Testis (tissue), 3 donors: ENCODE data around the gene NPAS1. TPM values are rescaled to one million over a fixed set of nuclear protein-coding genes. Genes with fewer than 3 reads are reported as not detected.
A peak's percentile ranks its signal among the peaks of the same experiment; 100 is the strongest.

Experiments
- DNase-seq: peaks from one replicate; pipeline ENCODE4 v3.0.0-alpha.2; 2019
- H3K27ac ChIP-seq, 2 donors: fragments of 200-600 bp; sonication (generic); one replicate each; pipeline ENCODE4 v1.5.1; 2019
- H3K27me3 ChIP-seq: fragments of 200-600 bp; sonication (generic); one replicate; pipeline ENCODE4 v1.5.1; 2019
- H3K36me3 ChIP-seq: fragments of 200-600 bp; sonication (generic); one replicate; pipeline ENCODE4 v1.5.1; 2017; ENCODE audit warnings: low read depth; ENCODE audit errors: missing control alignments
- H3K4me1 ChIP-seq: fragments of 200-600 bp; sonication (generic); one replicate; pipeline ENCODE4 v1.5.1; 2019
- H3K4me3 ChIP-seq, 2 donors: fragments of 200-600 bp; sonication (generic); one replicate each; pipeline ENCODE4 v1.5.1; 2017 to 2019
- H3K9me3 ChIP-seq: fragments of 200-600 bp; sonication (generic); one replicate; pipeline ENCODE4 v1.5.1; 2017
- CTCF ChIP-seq, 3 experiments: fragments of 450-650 bp in 2 of 3; fragments of 200-600 bp in 1 of 3; sonication (generic) in 1 of 3; IDR thresholded peaks; one replicate each; pipeline ENCODE4 v1.5.1; 2016 to 2019; ENCODE audit warnings: antibody characterized with exemption in 3 of 3, mild to moderate bottlenecking in 2 of 3, moderate library complexity in 1 of 3
- POLR2A ChIP-seq: fragments of 450-650 bp; IDR thresholded peaks from one replicate; pipeline ENCODE4 v1.6.1; 2017; ENCODE audit warnings: antibody characterized with exemption, mild to moderate bottlenecking, moderate library complexity
- WGBS, 2 donors: methylation state at CpG; one replicate each; pipeline ENCODE4 v1.1.5; 2018; 5-methylcytosine and 5-hydroxymethylcytosine counted together
- intact Hi-C: fragments of 100-400 bp; cut with DNase I; formaldehyde crosslinking; loops from one replicate; pipeline ENCODE4 v1.15.1; 2023; ENCODE audit warnings: low total_unique reads
- polyA plus RNA-seq: library from polyadenylated mRNA; stranded (reverse); fragments of 350-450 nt; fragmentation: Illumina TruSeq; extraction: RNeasy Lipid Tissue Mini Kit (QIAGEN cat#74804); gene quantifications from one replicate; pipeline ENCODE4 v1.2.3, GENCODE V29; 2014; ENCODE audit warnings: low read depth, low replicate concordance; ENCODE audit not compliant: insufficient read depth
- total RNA-seq, 2 donors: library from RNA; depleted of rRNA; stranded (reverse); fragments of >200 nt; gene quantifications; one replicate each; pipeline ENCODE4 v1.2.3, GENCODE V29; 2016

The NPAS1 gene
- total and polyA plus RNA-seq, 3 donors from 2014 or later = 1.1 to 2.5 (median 1.1) TPM

- WGBS, 2 donors = 26 to 48% methylated on average over 9 to 17 of the region's 17 CpGs
- no peak overlapping the region for H3K4me3 ChIP-seq
- H3K27me3 ChIP-seq = no peaks in the 10 kb centered on the region
- H3K4me1 ChIP-seq = peaks cover 12% of the 10 kb centered on the region
- DNase-seq = peak; percentile 52
- no peaks in the 10 kb centered on the region for H3K36me3 ChIP-seq
- no peaks in the 10 kb centered on the region for H3K9me3 ChIP-seq
- TF ChIP-seq POLR2A (no peak), CTCF (IDR thresholded peaks at IDR 0.05) (peak in 2 of 3 experiments; percentile 53 to 69)
- no peak overlapping the region for H3K27ac ChIP-seq
- intact Hi-C loops = no loop called here
Measured at GRCh38 chr19:47032171-47032811, 12.7 kb downstream of the NPAS1 start.

- peak overlapping the region in 1 of 2 donors; percentile 30 for H3K27ac ChIP-seq
- peak; percentile 91 for DNase-seq
- H3K36me3 ChIP-seq = no peaks in the 10 kb centered on the region
- H3K9me3 ChIP-seq = no peaks in the 10 kb centered on the region
- peaks cover 12% of the 10 kb centered on the region for H3K4me1 ChIP-seq
- intact Hi-C loops = no loop called here
- peak overlapping the region; percentile 41 to 43 for H3K4me3 ChIP-seq
- peak; percentile 94 to 98 (median 96) for TF ChIP-seq CTCF (IDR thresholded peaks at IDR 0.05)
- TF ChIP-seq POLR2A = no peak
- 5% methylated on average over 35 of the region's 35 CpGs for WGBS, 2 donors
- H3K27me3 ChIP-seq = no peaks in the 10 kb centered on the region
Measured at GRCh38 chr19:47035127-47036096, 15.8 kb downstream of the NPAS1 start.

GRCh38 chr19:47036097-47036651, 16.5 kb downstream of the NPAS1 start:
- Histone ChIP-seq H3K4me3 (peak overlapping the region; percentile 41 to 43), H3K36me3 (no peaks in the 10 kb centered on the region), H3K4me1 (peaks cover 12% of the 10 kb centered on the region), H3K27me3 (no peaks in the 10 kb centered on the region), H3K9me3 (no peaks in the 10 kb centered on the region), H3K27ac (peak overlapping the region in 1 of 2 donors; percentile 30)
- no peak for DNase-seq
- TF ChIP-seq CTCF (IDR thresholded peaks at IDR 0.05) = no peak
- no peak for TF ChIP-seq POLR2A
- intact Hi-C loops = no loop called here
- 8 to 9% methylated on average over 26 of the region's 26 CpGs for WGBS, 2 donors

GRCh38 chr19:47037766-47038165, 18.1 kb downstream of the NPAS1 start:
- intact Hi-C loops = no loop called here
- no peak for DNase-seq
- WGBS, 2 donors = 65 to 67% methylated on average over 1 of the region's 1 CpG
- Histone ChIP-seq H3K9me3 (no peaks in the 10 kb centered on the region), H3K27ac (no peak overlapping the region), H3K27me3 (no peaks in the 10 kb centered on the region), H3K4me1 (peaks cover 12% of the 10 kb centered on the region), H3K36me3 (no peaks in the 10 kb centered on the region), H3K4me3 (no peak overlapping the region)
- no peak for TF ChIP-seq POLR2A
- TF ChIP-seq CTCF (IDR thresholded peaks at IDR 0.05) = no peak
